SU-DHL-6 (cell line): ENCODE results near the gene VEZT.
"Not testable (repeated sequence)": the region's sequence is repeated elsewhere in the genome, so short reads cannot be mapped to it uniquely, and the experiment has no call there.

Source experiments
- EZH2phosphoT487 ChIP-seq: fragments of 200-600 bp; sonication (generic), shearing (Covaris generic); conservative IDR thresholded peaks from 2 replicates; pipeline ENCODE4 v1.6.1; 2018; ENCODE audit warnings: mild to moderate bottlenecking, antibody characterized with exemption, low read length, moderate library complexity, mixed read lengths
- TF ChIP-seq, protein P1 (sequence below): fragments of 200-600 bp; sonication (generic); IDR thresholded peaks from one replicate; pipeline ENCODE4 v1.5.1; 2017; ENCODE audit warnings: antibody characterized with exemption, mild to moderate bottlenecking, low read length, moderate library complexity; ENCODE audit not compliant: insufficient read depth, poor library complexity, severe bottlenecking

DNA sequence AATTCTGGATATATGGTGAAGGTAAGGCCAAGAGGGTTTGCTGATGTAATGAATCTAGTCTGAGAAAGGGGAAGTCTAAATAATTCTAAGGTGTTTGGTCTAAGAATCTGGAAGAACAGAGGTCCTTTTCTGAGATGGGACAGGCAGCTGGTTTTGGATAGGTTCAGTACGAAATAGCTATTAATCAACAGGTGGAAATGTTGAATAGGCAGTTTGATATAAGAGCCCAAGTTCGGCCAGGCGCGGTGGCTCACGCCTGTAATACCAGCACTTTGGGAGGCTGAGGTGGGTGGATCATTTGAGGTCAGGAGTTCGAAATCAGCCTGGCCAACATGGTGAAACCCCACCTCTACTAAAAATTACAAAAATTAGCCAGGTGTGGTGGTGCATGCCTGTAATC, 97.1 kb downstream of the VEZT start:
- TF ChIP-seq, protein P1, sequence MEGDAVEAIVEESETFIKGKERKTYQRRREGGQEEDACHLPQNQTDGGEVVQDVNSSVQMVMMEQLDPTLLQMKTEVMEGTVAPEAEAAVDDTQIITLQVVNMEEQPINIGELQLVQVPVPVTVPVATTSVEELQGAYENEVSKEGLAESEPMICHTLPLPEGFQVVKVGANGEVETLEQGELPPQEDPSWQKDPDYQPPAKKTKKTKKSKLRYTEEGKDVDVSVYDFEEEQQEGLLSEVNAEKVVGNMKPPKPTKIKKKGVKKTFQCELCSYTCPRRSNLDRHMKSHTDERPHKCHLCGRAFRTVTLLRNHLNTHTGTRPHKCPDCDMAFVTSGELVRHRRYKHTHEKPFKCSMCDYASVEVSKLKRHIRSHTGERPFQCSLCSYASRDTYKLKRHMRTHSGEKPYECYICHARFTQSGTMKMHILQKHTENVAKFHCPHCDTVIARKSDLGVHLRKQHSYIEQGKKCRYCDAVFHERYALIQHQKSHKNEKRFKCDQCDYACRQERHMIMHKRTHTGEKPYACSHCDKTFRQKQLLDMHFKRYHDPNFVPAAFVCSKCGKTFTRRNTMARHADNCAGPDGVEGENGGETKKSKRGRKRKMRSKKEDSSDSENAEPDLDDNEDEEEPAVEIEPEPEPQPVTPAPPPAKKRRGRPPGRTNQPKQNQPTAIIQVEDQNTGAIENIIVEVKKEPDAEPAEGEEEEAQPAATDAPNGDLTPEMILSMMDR, result not testable (repeated sequence)
- TF ChIP-seq EZH2phosphoT487, result not testable (repeated sequence)
